Measurements from ENCODE around the gene GALNTL6. TPM values are rescaled to one million over a fixed set of nuclear protein-coding genes. Genes with fewer than 3 reads are reported as not detected.

Gene GALNTL6
- total RNA-seq, 4 donors from 2014 or later: 0.82 to 0.95 TPM; not detected in 2

DNA sequence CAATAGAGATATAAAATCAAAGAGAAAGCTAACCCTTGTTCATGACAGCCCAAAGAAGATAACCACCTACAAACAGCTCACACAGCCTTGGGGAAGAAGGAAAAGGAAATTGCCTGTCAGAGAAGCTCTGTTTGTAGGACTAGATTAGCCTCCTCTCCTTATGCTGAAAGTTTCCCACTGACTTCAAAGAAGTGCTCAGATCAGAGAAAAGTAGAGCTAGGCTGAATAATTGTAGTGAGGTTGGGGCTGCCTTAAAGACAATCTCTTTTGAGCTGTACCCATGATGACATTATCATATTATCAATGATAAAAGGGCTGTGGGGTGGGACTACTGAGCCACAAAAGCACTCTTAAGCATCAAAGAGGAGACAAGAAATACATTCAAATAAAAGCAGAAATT lies 1132.4 kb downstream of the GALNTL6 start:
- H3K4me3 ChIP-seq: no peak overlapping the region
- H3K27me3 ChIP-seq: no peaks in the 10 kb centered on the region
- no peaks in the 10 kb centered on the region for H3K9me3 ChIP-seq
- no peaks in the 10 kb centered on the region for H3K36me3 ChIP-seq
- intact Hi-C loops (cut with DNase I; ENCODE audit: low total_unique reads): no loop called here
- H3K4me1 ChIP-seq: peaks cover 0 to 7% (median 0%) of the 10 kb centered on the region in 4 donors
- in situ Hi-C loops (cut with MboI; ENCODE audit: low pct_ligation_motif_present in 1 of 4, low pct_unique_long_range_greater_than_20kb in 1 of 4, low sequenced_read_pairs in 3 of 4): no loop called here
- no peak overlapping the region for H3K27ac ChIP-seq
- TF ChIP-seq, protein P1, sequence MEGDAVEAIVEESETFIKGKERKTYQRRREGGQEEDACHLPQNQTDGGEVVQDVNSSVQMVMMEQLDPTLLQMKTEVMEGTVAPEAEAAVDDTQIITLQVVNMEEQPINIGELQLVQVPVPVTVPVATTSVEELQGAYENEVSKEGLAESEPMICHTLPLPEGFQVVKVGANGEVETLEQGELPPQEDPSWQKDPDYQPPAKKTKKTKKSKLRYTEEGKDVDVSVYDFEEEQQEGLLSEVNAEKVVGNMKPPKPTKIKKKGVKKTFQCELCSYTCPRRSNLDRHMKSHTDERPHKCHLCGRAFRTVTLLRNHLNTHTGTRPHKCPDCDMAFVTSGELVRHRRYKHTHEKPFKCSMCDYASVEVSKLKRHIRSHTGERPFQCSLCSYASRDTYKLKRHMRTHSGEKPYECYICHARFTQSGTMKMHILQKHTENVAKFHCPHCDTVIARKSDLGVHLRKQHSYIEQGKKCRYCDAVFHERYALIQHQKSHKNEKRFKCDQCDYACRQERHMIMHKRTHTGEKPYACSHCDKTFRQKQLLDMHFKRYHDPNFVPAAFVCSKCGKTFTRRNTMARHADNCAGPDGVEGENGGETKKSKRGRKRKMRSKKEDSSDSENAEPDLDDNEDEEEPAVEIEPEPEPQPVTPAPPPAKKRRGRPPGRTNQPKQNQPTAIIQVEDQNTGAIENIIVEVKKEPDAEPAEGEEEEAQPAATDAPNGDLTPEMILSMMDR (IDR thresholded peaks at IDR 0.05): no peak
- TF ChIP-seq EP300 (IDR thresholded peaks at IDR 0.05; ENCODE audit: low read depth): no peak
- no peak for TF ChIP-seq POLR2A (IDR thresholded peaks at IDR 0.05)
- no peak for TF ChIP-seq POLR2AphosphoS5 (IDR thresholded peaks at IDR 0.05)
- no peak for DNase-seq

GRCh38 chr4:172946503-172946902 lies 1133.3 kb downstream of the GALNTL6 start:
- no peaks in the 10 kb centered on the region for H3K9me3 ChIP-seq
- H3K4me1 ChIP-seq: peaks cover 0 to 7% (median 0%) of the 10 kb centered on the region in 4 donors
- in situ Hi-C loops (cut with MboI; ENCODE audit: low pct_ligation_motif_present in 1 of 4, low pct_unique_long_range_greater_than_20kb in 1 of 4, low sequenced_read_pairs in 3 of 4) (no loop called here), intact Hi-C loops (cut with DNase I; ENCODE audit: low total_unique reads) (no loop called here)
- 78 to 80% methylated on average over 1 of the region's 1 CpG for WGBS, 2 donors (ENCODE audit: low coverage in 1 of 2)
- H3K36me3 ChIP-seq: no peaks in the 10 kb centered on the region
- no peak for DNase-seq
- no peak overlapping the region for H3K4me3 ChIP-seq
- H3K27ac ChIP-seq: no peak overlapping the region
- no peak for TF ChIP-seq POLR2AphosphoS5 (IDR thresholded peaks at IDR 0.05)
- H3K27me3 ChIP-seq: no peaks in the 10 kb centered on the region

- Histone ChIP-seq H3K4me3 (no peak overlapping the region), H3K9me3 (no peaks in the 10 kb centered on the region), H3K27ac (no peak overlapping the region), H3K36me3 (no peaks in the 10 kb centered on the region), H3K27me3 (no peaks in the 10 kb centered on the region), H3K4me1 (peaks cover 0 to 7% (median 0%) of the 10 kb centered on the region in 4 donors)
- TF ChIP-seq EP300 (IDR thresholded peaks at IDR 0.05; ENCODE audit: low read depth) (no peak), POLR2AphosphoS5 (IDR thresholded peaks at IDR 0.05) (no peak), POLR2A (IDR thresholded peaks at IDR 0.05) (no peak)
- TF ChIP-seq, protein P1 (IDR thresholded peaks at IDR 0.05): no peak
- 18 to 40% methylated on average over 3 of the region's 3 CpGs for WGBS, 2 donors (ENCODE audit: low coverage in 1 of 2)
- in situ Hi-C loops (cut with MboI; ENCODE audit: low pct_ligation_motif_present in 1 of 4, low pct_unique_long_range_greater_than_20kb in 1 of 4, low sequenced_read_pairs in 3 of 4): no loop called here
- DNase-seq: no peak
- intact Hi-C loops (cut with DNase I; ENCODE audit: low total_unique reads): no loop called here
Observed at GRCh38 chr4:172947594-172947993, 1134.4 kb downstream of the GALNTL6 start.

DNA sequence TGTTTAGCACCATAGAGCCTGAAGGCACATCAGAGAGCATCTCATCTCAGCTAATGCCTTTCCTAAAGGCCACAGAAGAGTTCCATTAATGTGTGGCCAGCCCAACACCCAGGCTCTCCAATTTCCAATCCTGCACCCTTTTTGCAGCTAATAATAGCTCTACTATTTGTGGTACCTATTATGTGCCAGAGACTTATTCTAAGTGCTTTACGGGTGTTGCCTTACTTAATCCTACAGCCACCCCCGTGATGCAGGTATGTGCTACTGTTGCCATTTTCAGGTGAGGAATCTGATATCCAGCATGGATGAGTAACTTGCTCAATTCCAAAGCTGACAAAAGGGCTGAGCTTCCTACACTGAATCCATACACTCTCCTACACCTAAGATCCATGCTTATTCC lies 1137.8 kb downstream of the GALNTL6 start:
- Histone ChIP-seq H3K9me3 (no peaks in the 10 kb centered on the region), H3K36me3 (no peaks in the 10 kb centered on the region), H3K4me3 (no peak overlapping the region), H3K27me3 (no peaks in the 10 kb centered on the region), H3K4me1 (peaks cover 0 to 15% (median 0%) of the 10 kb centered on the region in 4 donors), H3K27ac (no peak overlapping the region)
- intact Hi-C loops (cut with DNase I; ENCODE audit: low total_unique reads): no loop called here
- in situ Hi-C loops (cut with MboI; ENCODE audit: low pct_ligation_motif_present in 1 of 4, low pct_unique_long_range_greater_than_20kb in 1 of 4, low sequenced_read_pairs in 3 of 4): no loop called here
- 85 to 100% methylated on average over 2 of the region's 2 CpGs for WGBS, 2 donors (ENCODE audit: low coverage in 1 of 2)
- no peak for TF ChIP-seq EP300 (IDR thresholded peaks at IDR 0.05; ENCODE audit: low read depth)
- TF ChIP-seq POLR2AphosphoS5 (IDR thresholded peaks at IDR 0.05): no peak
- TF ChIP-seq, protein P1 (IDR thresholded peaks at IDR 0.05): no peak
- no peak for TF ChIP-seq POLR2A (IDR thresholded peaks at IDR 0.05)
- no peak for DNase-seq
